LoVo (cell line): ENCODE measurements around the gene CLDN7.

ENCODE experiments used
- DNase-seq: peaks from one replicate; pipeline ENCODE4 v3.0.0-alpha.2; 2016; ENCODE audit warnings: low spot score

The CLDN7 gene

DNA sequence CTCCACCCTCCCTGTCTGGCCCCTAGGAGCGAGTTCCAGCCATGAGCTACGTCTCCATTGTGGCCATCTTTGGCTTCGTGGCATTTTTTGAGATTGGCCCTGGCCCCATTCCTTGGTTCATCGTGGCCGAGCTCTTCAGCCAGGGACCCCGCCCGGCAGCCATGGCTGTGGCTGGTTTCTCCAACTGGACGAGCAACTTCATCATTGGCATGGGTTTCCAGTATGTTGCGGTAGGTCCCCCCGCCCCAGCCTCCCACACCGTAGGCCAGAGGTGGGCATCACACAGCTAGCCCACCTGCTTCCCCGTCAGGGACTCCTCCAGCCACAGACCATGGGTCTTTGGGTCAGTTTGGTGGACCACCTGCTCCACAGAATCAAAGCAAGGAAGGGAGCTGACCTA is 23.4 kb upstream of the CLDN7 start:
- no peak for DNase-seq

- no peak for DNase-seq
Measured at GRCh38 chr17:7284911-7285310, 22.6 kb upstream of the CLDN7 start.

DNA sequence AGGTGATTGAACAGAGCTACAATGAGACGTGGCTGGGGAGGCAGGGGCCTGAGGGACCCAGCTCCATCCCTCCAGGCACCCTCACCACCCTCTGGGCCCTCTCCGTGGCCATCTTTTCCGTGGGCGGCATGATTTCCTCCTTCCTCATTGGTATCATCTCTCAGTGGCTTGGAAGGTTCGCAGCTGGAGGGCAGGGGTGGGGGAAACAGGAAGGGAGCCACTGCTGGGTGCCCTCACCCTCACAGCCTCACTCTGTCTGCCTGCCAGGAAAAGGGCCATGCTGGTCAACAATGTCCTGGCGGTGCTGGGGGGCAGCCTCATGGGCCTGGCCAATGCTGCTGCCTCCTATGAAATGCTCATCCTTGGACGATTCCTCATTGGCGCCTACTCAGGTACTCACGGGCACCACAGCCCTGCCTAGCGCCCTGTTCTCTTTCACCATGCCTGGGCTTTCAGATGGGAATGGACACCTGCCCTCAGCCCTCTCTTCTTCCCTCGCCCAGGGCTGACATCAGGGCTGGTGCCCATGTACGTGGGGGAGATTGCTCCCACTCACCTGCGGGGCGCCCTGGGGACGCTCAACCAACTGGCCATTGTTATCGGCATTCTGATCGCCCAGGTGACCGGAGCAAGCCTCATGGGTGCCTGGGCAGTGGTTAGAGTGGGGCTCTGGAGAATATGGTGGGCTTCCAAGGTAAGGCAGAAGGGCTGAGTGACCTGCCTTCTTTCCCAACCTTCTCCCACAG is 21.4 kb upstream of the CLDN7 start:
- DNase-seq, result no peak

- DNase-seq, result no peak
Measured at GRCh38 chr17:7282752-7283321, 20.6 kb upstream of the CLDN7 start.

DNA sequence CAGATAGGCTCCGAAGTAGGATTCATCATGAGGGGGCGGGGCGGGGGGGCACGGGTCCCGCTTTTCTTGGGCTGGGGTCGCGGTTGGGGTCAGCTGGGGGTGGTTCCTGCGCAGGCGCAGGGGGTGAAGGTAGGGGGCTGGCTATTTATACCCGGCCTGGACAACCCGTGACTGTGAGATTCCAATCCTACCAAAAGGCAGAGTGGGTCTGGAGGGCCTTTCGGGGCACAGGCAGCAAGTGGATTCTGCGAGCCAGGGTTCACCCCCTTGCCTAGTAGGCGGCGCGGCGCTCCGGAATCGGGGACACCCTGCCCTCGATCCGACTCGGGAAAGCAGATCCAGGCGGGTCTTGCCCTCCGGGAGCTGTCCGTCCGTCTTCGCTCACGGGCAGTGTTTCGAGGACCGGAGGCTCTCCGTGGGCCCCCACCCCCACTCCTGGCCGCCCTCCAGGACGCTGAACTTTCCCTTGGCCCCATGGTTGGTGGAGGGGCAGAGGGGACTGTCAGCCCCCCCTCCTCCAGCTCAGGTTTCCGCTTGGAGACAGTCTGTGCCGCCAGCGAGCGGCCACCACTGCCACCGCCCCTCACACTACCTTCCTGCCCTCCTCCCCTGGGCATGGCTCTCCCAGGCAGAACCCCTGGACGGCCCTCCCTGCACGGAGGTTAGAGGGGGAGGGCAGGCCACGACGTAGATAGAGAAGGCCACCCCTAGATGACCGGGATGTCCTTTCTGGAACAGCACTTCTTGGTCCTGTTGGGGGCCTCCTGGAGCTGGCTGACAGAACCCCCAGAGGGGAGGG is 19.9 kb upstream of the CLDN7 start:
- DNase-seq, result no peak

DNA sequence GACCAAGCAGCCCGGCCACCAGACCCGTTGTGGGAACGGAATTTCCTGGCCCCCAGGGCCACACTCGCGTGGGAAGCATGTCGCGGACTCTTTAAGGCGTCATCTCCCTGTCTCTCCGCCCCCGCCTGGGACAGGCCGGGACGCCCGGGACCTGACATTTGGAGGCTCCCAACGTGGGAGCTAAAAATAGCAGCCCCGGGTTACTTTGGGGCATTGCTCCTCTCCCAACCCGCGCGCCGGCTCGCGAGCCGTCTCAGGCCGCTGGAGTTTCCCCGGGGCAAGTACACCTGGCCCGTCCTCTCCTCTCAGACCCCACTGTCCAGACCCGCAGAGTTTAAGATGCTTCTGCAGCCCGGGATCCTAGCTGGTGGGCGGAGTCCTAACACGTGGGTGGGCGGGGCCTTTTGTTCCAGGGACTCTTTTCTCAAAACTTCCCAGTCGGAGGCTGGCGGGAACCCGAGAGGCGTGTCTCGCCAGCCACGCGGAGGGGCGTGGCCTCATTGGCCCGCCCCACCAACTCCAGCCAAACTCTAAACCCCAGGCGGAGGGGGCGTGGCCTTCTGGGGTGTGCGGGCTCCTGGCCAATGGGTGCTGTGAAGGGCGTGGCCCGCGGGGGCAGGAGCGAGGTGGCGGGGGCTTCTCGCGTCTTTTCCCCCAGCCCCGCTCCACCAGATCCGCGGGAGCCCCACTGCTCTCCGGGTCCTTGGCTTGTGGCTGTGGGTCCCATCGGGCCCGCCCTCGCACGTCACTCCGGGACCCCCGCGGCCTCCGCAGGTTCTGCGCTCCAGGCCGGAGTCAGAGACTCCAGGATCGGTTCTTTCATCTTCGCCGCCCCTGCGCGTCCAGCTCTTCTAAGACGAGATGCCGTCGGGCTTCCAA is 19.0 kb upstream of the CLDN7 start, which contains the start of gene SLC2A4:
TSS of gene SLC2A4 (plus strand) at position 645 of the 879 bp plus-strand sequence. CDS start at position 862, 217 bp downstream.
- peak; percentile 97 for DNase-seq

GRCh38 chr17:7280519-7281073 is 18.3 kb upstream of the CLDN7 start:
- DNase-seq, result no peak

GRCh38 chr17:7279448-7279847 is 17.2 kb upstream of the CLDN7 start:
- no peak for DNase-seq

DNA sequence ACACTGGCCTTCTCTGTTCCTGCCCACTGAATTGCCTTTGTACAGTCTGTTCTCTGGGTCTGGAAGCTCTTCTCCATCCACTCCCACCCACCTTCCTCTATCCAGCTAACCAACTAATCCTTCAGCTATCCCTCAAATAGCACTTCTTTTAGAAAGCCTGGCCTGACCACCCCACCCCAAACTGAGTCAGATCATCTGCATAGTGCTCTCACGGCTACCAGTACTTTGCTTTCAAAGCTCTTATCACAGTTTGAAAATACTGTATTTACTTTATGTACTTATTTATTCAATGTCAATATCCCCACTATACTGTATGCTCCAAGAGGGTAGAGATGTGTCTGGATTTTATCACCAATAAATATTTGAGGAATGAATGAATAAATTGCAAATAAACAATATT is 4.5 kb upstream of the CLDN7 start:
- no peak for DNase-seq

GRCh38 chr17:7263801-7264078 is 1.5 kb upstream of the CLDN7 start:
- DNase-seq, result no peak

- DNase-seq, result peak; percentile 82
Measured at GRCh38 chr17:7262935-7263800, 890 bp upstream of the CLDN7 start.

- no peak for DNase-seq
Measured at GRCh38 chr17:7261379-7262191, 693 bp downstream of the CLDN7 start.

DNA sequence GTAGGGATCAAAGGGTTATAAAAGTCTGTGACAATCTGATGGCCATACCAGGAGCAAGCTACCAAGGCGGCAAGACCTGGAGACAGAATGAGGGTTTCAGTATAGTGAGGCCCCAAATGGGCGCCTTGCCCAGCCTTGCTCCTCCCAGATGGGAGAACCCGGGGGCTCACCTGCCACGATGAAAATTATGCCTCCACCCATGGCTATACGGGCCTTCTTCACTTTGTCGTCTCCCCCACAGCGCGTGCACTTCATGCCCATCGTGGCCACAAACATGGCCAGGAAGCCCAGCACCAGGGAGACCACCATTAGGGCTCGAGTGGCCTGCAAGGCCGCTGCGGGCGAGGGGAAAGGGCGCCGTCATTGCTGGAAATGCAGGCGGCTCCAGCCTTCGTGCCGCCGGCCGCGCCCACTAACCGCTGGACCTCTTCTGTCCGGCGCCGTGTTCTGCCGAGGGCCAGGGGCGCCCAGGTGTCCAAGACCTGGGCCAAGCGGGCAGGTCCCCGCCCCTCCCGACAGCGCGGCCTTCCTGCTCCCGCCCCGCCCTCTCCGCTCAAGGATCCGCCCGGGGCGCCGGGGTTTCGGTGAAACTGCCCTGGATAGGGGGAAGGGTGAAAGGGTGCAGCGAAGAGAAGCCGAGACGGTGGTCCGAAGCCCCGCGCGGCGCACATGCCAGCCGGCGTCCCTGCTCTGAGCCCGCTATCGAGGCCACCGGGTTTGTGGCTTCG is 1.5 kb downstream of the CLDN7 start:
- peak; percentile 66 for DNase-seq

DNA sequence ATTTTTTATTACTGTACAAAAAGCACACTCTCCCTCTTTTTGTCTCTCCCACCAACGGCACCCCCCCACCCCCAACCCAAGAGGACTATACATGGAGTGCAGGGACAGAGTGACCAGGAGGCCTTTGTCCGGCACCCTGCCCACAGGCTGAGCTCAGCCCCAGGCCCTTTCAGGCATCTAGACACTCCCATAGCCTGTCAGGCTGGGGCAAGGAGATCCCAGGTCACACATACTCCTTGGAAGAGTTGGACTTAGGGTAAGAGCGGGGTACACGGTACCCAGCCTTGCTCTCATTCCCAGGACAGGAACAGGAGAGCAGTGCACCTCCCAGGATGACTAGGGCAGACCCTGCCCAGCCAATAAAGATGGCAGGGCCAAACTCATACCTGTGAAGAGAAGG is 2.1 kb downstream of the CLDN7 start:
- no peak for DNase-seq

GRCh38 chr17:7259555-7259889 is 2.8 kb downstream of the CLDN7 start:
- DNase-seq, result no peak

- peak; percentile 89 for DNase-seq
Measured at GRCh38 chr17:7258731-7259554, 3.3 kb downstream of the CLDN7 start.

GRCh38 chr17:7256766-7257456 is 5.4 kb downstream of the CLDN7 start:
- DNase-seq, result no peak

DNA sequence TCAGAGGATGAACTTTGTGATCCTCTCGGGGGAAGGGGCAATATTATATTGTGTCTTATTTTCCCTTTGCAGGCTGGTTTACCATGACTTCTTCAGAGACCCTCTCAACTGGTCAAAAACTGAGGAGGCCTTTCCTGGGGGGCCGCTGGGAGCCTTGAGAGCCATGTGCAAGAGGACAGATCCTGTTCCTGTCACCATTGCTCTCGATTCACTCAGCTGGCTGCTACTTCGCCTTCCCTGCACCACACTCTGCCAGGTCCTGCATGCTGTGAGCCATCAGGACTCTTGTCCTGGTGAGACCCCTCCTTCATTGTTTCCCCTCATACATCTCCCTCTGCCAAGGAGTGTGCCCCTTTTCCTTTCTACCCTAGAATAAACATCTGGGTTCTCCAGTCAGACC is 7.8 kb downstream of the CLDN7 start:
- DNase-seq, result no peak
